Pulmonary artery endothelial cell (primary cell): ENCODE results near the gene ZNF532. TPM values are rescaled to one million over a fixed set of nuclear protein-coding genes. Genes with fewer than 3 reads are reported as not detected.
A peak's percentile ranks its signal among the peaks of the same experiment; 100 is the strongest.

ENCODE experiments used
- DNase-seq: peaks from one replicate; pipeline ENCODE4 v3.0.0-alpha.2; 2011; ENCODE audit warnings: low read depth, low spot score
- total RNA-seq: library from RNA; depleted of rRNA; stranded (reverse); fragments of >200 nt; gene quantifications from 2 replicates; pipeline ENCODE4 v1.2.3, GENCODE V29; 2014

The ZNF532 gene
- total RNA-seq, 1 donor from 2014 or later = 44.0 TPM

- DNase-seq = no peak
These were observed 106.5 kb downstream of the ZNF532 start for GRCh38 chr18:58970943-58971790.

GRCh38 chr18:58975296-58975695 lies 110.6 kb downstream of the ZNF532 start:
- no peak for DNase-seq

GRCh38 chr18:58975781-58976180 lies 111.1 kb downstream of the ZNF532 start:
- no peak for DNase-seq

- no peak for DNase-seq
These were observed 112.5 kb downstream of the ZNF532 start for GRCh38 chr18:58977223-58977622.

GRCh38 chr18:58977801-58978200 lies 113.1 kb downstream of the ZNF532 start:
- DNase-seq = no peak

GRCh38 chr18:58978916-58979315 lies 114.2 kb downstream of the ZNF532 start:
- no peak for DNase-seq

GRCh38 chr18:58979615-58980014 lies 114.9 kb downstream of the ZNF532 start:
- no peak for DNase-seq

- no peak for DNase-seq
These were observed 116.3 kb downstream of the ZNF532 start for GRCh38 chr18:58980991-58981390.

GRCh38 chr18:58983260-58984155 lies 118.8 kb downstream of the ZNF532 start:
- DNase-seq = no peak

GRCh38 chr18:58988600-58988999 lies 123.9 kb downstream of the ZNF532 start:
- no peak for DNase-seq

- no peak for DNase-seq
These were observed 124.6 kb downstream of the ZNF532 start for GRCh38 chr18:58989184-58989759.

- no peak for DNase-seq
These were observed 126.0 kb downstream of the ZNF532 start for GRCh38 chr18:58990720-58991119.

GRCh38 chr18:58991167-58991798 lies 126.6 kb downstream of the ZNF532 start:
- DNase-seq = no peak

- DNase-seq = no peak
These were observed 127.9 kb downstream of the ZNF532 start for GRCh38 chr18:58992301-58993231.

- DNase-seq = peak; percentile 80
These were observed 128.6 kb downstream of the ZNF532 start for GRCh38 chr18:58993260-58993659.

- DNase-seq = no peak
These were observed 131.0 kb downstream of the ZNF532 start for GRCh38 chr18:58995663-58996062.

GRCh38 chr18:58996131-58996641 lies 131.5 kb downstream of the ZNF532 start:
- DNase-seq = peak; percentile 94

GRCh38 chr18:58996696-58997095 lies 132.0 kb downstream of the ZNF532 start:
- no peak for DNase-seq

- DNase-seq = peak; percentile 69
These were observed 133.2 kb downstream of the ZNF532 start for GRCh38 chr18:58997811-58998337.
